Left lung (tissue), 10 donors: Measurements from ENCODE around the gene SHC4. TPM values are rescaled to one million over a fixed set of nuclear protein-coding genes. Genes with fewer than 3 reads are reported as not detected.

Experiments
- ATAC-seq: fragments of 200-7000 bp; cut with Tn5 transposase; one replicate; pipeline ENCODE4 v1.9.1; 2020; ENCODE audit warnings: moderate library complexity
- DNase-seq, 4 donors: peaks; one replicate each; pipeline ENCODE4 v3.0.0-alpha.2; 2013 to 2020
- H3K27ac ChIP-seq, 2 donors: fragments of 200-600 bp; sonication (generic) in 1 of 2; one replicate each; pipeline versions ENCODE4 v1.5.0 to v1.8.0; 2020 to 2021
- H3K27me3 ChIP-seq, 2 donors: fragments of 200-600 bp; sonication (generic) in 1 of 2; one replicate each; pipeline versions ENCODE4 v1.5.0 to v1.8.0; 2020 to 2021
- H3K36me3 ChIP-seq, 2 donors: fragments of 200-600 bp; sonication (generic) in 1 of 2; one replicate each; pipeline versions ENCODE4 v1.5.0 to v1.8.0; 2020 to 2021
- H3K4me1 ChIP-seq, 2 donors: fragments of 200-600 bp; one replicate each; pipeline ENCODE4 v1.8.0; 2021
- H3K4me3 ChIP-seq, 2 donors: fragments of 200-600 bp; sonication (generic) in 1 of 2; one replicate each; pipeline versions ENCODE4 v1.5.0 to v1.8.0; 2020 to 2021; ENCODE audit warnings: mild to moderate bottlenecking in 1 of 2
- H3K9me3 ChIP-seq, 2 donors: fragments of 200-600 bp; sonication (generic) in 1 of 2; one replicate each; pipeline versions ENCODE4 v1.5.0 to v1.8.0; 2020 to 2021
- CTCF ChIP-seq, 2 donors: fragments of 200-600 bp; sonication (generic) in 1 of 2; IDR thresholded peaks; one replicate each; pipeline versions ENCODE4 v1.5.0 to v1.8.0; 2021; ENCODE audit warnings: antibody characterized with exemption in 2 of 2
- intact Hi-C, 2 donors: fragments of 100-400 bp; cut with DNase I; formaldehyde crosslinking; loops; one replicate each; pipeline versions ENCODE4 v1.11.2 to v1.14.2; 2022
- polyA plus RNA-seq, 6 donors: library from polyadenylated mRNA; unstranded; fragments of 120-200 nt; gene quantifications; one replicate each; pipeline ENCODE4 v1.2.1, GENCODE V29; 2013; ENCODE audit not compliant: insufficient read length in 6 of 6
- total RNA-seq, 2 donors: library from RNA; stranded (reverse); fragmentation: NEBNext Ultra II Directional; extraction: Animal tissue kit (Norgen Biotek cat#: 25700); gene quantifications; one replicate each; pipeline ENCODE4 v1.2.1, GENCODE V29; 2021
- donor health status: DM: no; HTN: yes; CAD: no.
- donor health status: DM: no; HTN: no; CAD: no.

Gene SHC4
- total and polyA plus RNA-seq, 8 donors: 0.44 to 1.4 (median 0.98) TPM

- no peaks in the 10 kb centered on the region for H3K36me3 ChIP-seq
- DNase-seq (no peak), ATAC-seq (no peak)
- H3K27me3 ChIP-seq: no peaks in the 10 kb centered on the region
- H3K4me1 ChIP-seq: no peaks in the 10 kb centered on the region
- no peaks in the 10 kb centered on the region for H3K9me3 ChIP-seq
- no peak overlapping the region for H3K27ac ChIP-seq
- TF ChIP-seq CTCF (IDR thresholded peaks at IDR 0.05): no peak
- intact Hi-C loops: loop anchor here in 1 of 2 donors (10.0 kb wide), 2 partner anchors 279 to 1279 kb away; no protein-coding TSS in a partner anchor
- no peak overlapping the region for H3K4me3 ChIP-seq
Observed at GRCh38 chr15:48866141-48866563, 97.6 kb downstream of the SHC4 start.

GRCh38 chr15:48865370-48866079, 98.2 kb downstream of the SHC4 start:
- Histone ChIP-seq H3K27ac (no peak overlapping the region), H3K9me3 (no peaks in the 10 kb centered on the region), H3K27me3 (no peaks in the 10 kb centered on the region), H3K4me1 (no peaks in the 10 kb centered on the region), H3K4me3 (no peak overlapping the region), H3K36me3 (no peaks in the 10 kb centered on the region)
- ATAC-seq (no peak), DNase-seq (no peak)
- intact Hi-C loops: loop anchor here in 1 of 2 donors (10.0 kb wide), 2 partner anchors 279 to 1279 kb away; no protein-coding TSS in a partner anchor
- no peak for TF ChIP-seq CTCF (IDR thresholded peaks at IDR 0.05)

GRCh38 chr15:48862705-48863104, 101.0 kb downstream of the SHC4 start:
- intact Hi-C loops: loop anchor here in 1 of 2 donors (10.0 kb wide), 2 partner anchors 282 to 1282 kb away; no protein-coding TSS in a partner anchor
- H3K4me3 ChIP-seq: no peak overlapping the region
- no peak for DNase-seq
- peak overlapping the region in 1 of 2 donors; percentile 8 for H3K27ac ChIP-seq
- no peak for ATAC-seq
- no peaks in the 10 kb centered on the region for H3K4me1 ChIP-seq
- no peaks in the 10 kb centered on the region for H3K27me3 ChIP-seq
- no peaks in the 10 kb centered on the region for H3K9me3 ChIP-seq
- no peaks in the 10 kb centered on the region for H3K36me3 ChIP-seq
- no peak for TF ChIP-seq CTCF (IDR thresholded peaks at IDR 0.05)

- intact Hi-C loops: loop anchor here in 1 of 2 donors (10.0 kb wide), 2 partner anchors 283 to 1283 kb away; no protein-coding TSS in a partner anchor
Observed at GRCh38 chr15:48861813-48862431, 101.8 kb downstream of the SHC4 start.

More at GRCh38 chr15:48861813-48862431, 101.8 kb downstream of the SHC4 start:
- Histone ChIP-seq H3K36me3 (no peaks in the 10 kb centered on the region), H3K9me3 (no peaks in the 10 kb centered on the region), H3K4me1 (no peaks in the 10 kb centered on the region), H3K27me3 (no peaks in the 10 kb centered on the region), H3K4me3 (no peak overlapping the region), H3K27ac (peak overlapping the region in 1 of 2 donors; percentile 8)
- peak in 2 of 4 donors; percentile 37 to 80 for DNase-seq
- TF ChIP-seq CTCF (IDR thresholded peaks at IDR 0.05): peak; percentile 54 to 76
- ATAC-seq: peak; percentile 88
